Type B pancreatic cell (in vitro differentiated cells): ENCODE results near the gene ABI3BP. TPM values are rescaled to one million over a fixed set of nuclear protein-coding genes. Genes with fewer than 3 reads are reported as not detected.

Experiments used
- DNase-seq: peaks from one replicate; pipeline ENCODE4 v3.0.0; 2021; ENCODE audit warnings: mixed read lengths; ENCODE audit not compliant: unreplicated experiment; ENCODE audit errors: extremely low spot score
- H3K27ac Mint-ChIP-seq: 2 replicates; pipeline ENCODE4 v1.8.0; 2021; ENCODE audit warnings: mild to moderate bottlenecking, mixed read lengths
- H3K27me3 Mint-ChIP-seq: 2 replicates; pipeline ENCODE4 v1.8.0; 2021; ENCODE audit warnings: mixed read lengths
- H3K36me3 Mint-ChIP-seq: 2 replicates; pipeline ENCODE4 v1.8.0; 2021; ENCODE audit warnings: mixed read lengths
- H3K4me1 Mint-ChIP-seq: one replicate; pipeline ENCODE4 v1.8.0; 2021; ENCODE audit warnings: mixed read lengths; ENCODE audit not compliant: unreplicated experiment
- H3K4me3 Mint-ChIP-seq: 2 replicates; pipeline ENCODE4 v1.8.0; 2021; ENCODE audit warnings: mild to moderate bottlenecking, mixed read lengths
- H3K9me3 Mint-ChIP-seq: 2 replicates; pipeline ENCODE4 v1.8.0; 2021; ENCODE audit warnings: mixed read lengths
- total RNA-seq: library from RNA; stranded (reverse); gene quantifications from 2 replicates; pipeline ENCODE4 v1.2.1, GENCODE V29; 2021; ENCODE audit warnings: low replicate concordance
- TF ChIP-seq, protein P1 (sequence below): fragments of 200-600 bp; sonication (generic); conservative IDR thresholded peaks from 2 replicates; pipeline ENCODE4 v1.5.0; 2021; ENCODE audit warnings: antibody characterized with exemption, mild to moderate bottlenecking

ABI3BP gene
- total RNA-seq, 1 donor from 2014 or later = 7.3 TPM

DNA sequence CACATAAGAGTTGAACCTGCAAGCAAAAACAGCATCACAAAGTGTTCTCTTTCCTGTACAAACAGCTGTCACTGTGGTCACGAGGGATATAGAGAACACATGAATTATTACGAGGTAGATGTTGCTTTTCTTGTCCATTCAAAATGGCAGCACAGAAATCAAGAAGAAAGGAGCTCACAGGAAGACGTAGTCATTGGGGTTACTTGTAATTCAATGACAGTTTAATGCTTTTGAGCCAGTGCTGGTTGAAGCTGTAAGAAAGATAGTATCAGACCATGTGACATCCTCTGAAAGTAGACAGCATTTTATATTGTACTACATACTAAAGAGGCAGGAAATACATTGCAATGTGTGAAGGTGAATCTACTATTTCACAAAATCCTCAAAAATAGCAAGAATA, 140.4 kb downstream of the ABI3BP start:
- DNase-seq = no peak
- Mint-ChIP-seq H3K9me3 (no peaks in the 10 kb centered on the region), H3K4me1 (no peaks in the 10 kb centered on the region), H3K36me3 (no peaks in the 10 kb centered on the region), H3K4me3 (no peak overlapping the region), H3K27ac (no peak overlapping the region), H3K27me3 (peaks cover 4% of the 10 kb centered on the region)
- TF ChIP-seq, protein P1, sequence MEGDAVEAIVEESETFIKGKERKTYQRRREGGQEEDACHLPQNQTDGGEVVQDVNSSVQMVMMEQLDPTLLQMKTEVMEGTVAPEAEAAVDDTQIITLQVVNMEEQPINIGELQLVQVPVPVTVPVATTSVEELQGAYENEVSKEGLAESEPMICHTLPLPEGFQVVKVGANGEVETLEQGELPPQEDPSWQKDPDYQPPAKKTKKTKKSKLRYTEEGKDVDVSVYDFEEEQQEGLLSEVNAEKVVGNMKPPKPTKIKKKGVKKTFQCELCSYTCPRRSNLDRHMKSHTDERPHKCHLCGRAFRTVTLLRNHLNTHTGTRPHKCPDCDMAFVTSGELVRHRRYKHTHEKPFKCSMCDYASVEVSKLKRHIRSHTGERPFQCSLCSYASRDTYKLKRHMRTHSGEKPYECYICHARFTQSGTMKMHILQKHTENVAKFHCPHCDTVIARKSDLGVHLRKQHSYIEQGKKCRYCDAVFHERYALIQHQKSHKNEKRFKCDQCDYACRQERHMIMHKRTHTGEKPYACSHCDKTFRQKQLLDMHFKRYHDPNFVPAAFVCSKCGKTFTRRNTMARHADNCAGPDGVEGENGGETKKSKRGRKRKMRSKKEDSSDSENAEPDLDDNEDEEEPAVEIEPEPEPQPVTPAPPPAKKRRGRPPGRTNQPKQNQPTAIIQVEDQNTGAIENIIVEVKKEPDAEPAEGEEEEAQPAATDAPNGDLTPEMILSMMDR = no peak

DNA sequence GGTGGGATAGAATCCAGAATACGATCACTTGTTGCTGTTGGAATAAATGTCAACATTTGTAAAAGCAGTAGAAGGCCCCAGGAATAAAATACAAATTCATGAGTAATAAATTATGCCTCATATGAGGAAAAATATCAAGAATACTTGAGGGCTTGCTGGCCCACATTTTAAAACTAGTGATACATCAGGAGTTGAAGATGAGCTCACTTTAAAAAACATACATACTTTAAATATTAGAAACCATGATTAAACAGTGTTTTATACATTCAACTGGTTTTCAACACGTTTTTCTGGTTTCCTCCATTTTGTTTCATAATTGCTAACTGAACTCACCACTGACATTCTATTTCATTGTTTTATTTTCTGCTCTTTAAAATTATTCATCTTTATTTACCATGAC, 142.5 kb downstream of the ABI3BP start:
- Mint-ChIP-seq H3K27me3 (peaks cover 4% of the 10 kb centered on the region), H3K9me3 (no peaks in the 10 kb centered on the region), H3K27ac (no peak overlapping the region), H3K4me1 (no peaks in the 10 kb centered on the region), H3K36me3 (no peaks in the 10 kb centered on the region), H3K4me3 (no peak overlapping the region)
- TF ChIP-seq, protein P1 = no peak
- DNase-seq = no peak

DNA sequence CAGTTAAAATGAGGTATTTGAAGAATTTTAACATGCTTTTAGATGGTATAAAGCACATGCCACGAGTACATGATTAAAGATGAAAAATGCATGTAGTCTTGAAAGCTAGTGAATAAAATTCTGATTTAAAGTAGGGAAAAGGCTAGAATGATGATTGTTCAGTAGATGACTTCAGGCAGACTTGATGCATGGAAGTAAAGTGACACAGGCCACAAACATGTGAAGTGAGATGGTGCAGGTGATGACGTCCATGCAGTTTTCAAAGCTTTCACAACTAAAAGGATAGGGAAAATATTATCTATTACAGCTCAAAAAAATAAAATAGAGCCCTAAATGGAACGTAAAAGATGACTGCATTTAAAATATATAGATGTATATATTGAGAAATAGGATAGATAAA, 143.1 kb downstream of the ABI3BP start:
- H3K27me3 Mint-ChIP-seq = peaks cover 4% of the 10 kb centered on the region
- TF ChIP-seq, protein P1 = no peak
- H3K36me3 Mint-ChIP-seq = no peaks in the 10 kb centered on the region
- no peaks in the 10 kb centered on the region for H3K4me1 Mint-ChIP-seq
- DNase-seq = no peak
- H3K27ac Mint-ChIP-seq = no peak overlapping the region
- no peaks in the 10 kb centered on the region for H3K9me3 Mint-ChIP-seq
- H3K4me3 Mint-ChIP-seq = no peak overlapping the region

DNA sequence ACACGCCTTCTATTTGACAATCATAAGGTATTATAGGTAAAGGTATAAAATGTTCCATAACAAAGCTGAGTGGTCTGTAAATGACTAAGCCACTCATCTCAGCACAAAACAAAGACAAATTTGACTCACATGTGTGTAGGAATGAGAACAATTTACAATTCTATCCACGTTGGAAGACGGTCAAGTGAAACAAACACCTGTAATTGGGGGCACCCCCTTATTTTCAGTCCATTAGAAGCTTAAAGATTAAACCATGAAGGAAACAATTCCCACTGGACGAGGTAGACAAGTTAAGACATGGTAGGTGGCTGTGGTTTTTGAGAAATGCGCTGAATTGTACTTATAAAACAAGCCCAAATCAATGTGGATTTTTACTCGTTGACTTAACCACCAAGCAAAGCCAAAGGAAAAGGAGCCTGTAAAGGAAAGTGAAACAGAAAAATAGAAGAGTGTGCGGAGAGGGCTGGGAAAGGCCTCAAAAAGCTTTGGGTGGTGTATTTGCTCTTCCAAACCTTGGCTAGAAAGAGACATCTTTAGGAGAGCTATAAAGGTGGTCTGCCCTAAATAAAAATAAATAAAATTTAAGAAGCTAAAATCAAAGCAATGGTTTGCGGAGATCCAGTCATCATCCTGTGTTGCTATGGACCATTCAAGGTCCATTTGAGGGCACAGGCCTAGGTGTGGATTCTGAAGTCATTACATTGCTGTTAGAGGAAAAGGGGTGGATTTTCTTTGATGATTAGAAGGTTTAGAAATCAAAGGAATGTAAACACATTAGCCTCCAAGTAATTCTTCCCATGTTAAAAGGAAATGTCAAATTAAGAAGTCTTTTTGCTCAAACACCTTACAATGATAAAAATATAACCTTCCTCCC, 148.9 kb downstream of the ABI3BP start:
- Mint-ChIP-seq H3K9me3 (no peaks in the 10 kb centered on the region), H3K27ac (no peak overlapping the region), H3K36me3 (no peaks in the 10 kb centered on the region), H3K4me3 (no peak overlapping the region), H3K27me3 (no peaks in the 10 kb centered on the region), H3K4me1 (no peaks in the 10 kb centered on the region)
- no peak for DNase-seq
- TF ChIP-seq, protein P1 = no peak

DNA sequence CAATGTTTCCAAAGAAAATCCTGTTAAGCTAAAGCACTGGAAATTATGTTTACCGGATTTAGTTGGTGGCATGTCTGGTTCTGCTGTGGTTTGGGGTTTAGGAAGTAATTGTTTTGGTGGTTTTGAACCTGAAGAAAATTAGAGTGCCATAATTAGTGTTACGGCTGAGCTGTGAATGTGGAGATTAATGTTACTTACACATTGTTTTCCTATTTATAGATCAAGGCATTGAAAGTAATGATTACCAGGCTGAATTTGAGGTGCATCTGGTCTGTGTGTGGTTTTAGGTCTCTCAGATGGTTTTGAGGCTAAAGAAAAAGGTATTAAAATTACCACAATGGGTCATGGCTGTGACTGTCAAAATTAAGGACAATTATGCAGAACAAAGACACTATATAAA, 155.1 kb downstream of the ABI3BP start:
- H3K27ac Mint-ChIP-seq = no peak overlapping the region
- TF ChIP-seq, protein P1 = no peak
- no peaks in the 10 kb centered on the region for H3K27me3 Mint-ChIP-seq
- H3K36me3 Mint-ChIP-seq = no peaks in the 10 kb centered on the region
- H3K9me3 Mint-ChIP-seq = no peaks in the 10 kb centered on the region
- H3K4me3 Mint-ChIP-seq = no peak overlapping the region
- no peaks in the 10 kb centered on the region for H3K4me1 Mint-ChIP-seq
- no peak for DNase-seq
